Endothelial cell of umbilical vein (primary cell): ENCODE data around the gene CEP72. TPM values are rescaled to one million over a fixed set of nuclear protein-coding genes. Genes with fewer than 3 reads are reported as not detected.

ENCODE experiments used
- BruUV-seq: library from RNA; stranded (reverse); fragments of 400-500 nt; replicated peaks from 2 replicates; lab custom pipeline; 2021; lab: Mats Ljungman, UMichigan
- CTCF ChIA-PET: fragments of 300-600, 350-600 bp; sonication (Branson Sonifier 250); formaldehyde crosslinking; loops from one replicate; lab custom pipeline; 2021; ENCODE audit warnings: antibody characterized with exemption, inconsistent platforms; lab: Charles Lee
- POLR2A ChIA-PET: fragments of 300-600, 350-600 bp; sonication (Branson Sonifier 250); formaldehyde crosslinking; loops from one replicate; lab custom pipeline; 2021; ENCODE audit warnings: antibody characterized with exemption, inconsistent platforms; lab: Charles Lee
- DNase-seq: peaks from one replicate; pipeline ENCODE4 v3.0.0-alpha.2; 2011; ENCODE audit warnings: low read depth, low spot score
- FAIRE-seq: peaks from 2 replicates; lab custom pipeline; 2011; peaks lifted over from hg19 to GRCh38; lab: Jason Lieb, UNC
- H2AFZ ChIP-seq: 2 replicates; pipeline ENCODE4 v1.6.0; 2012; ENCODE audit warnings: low read depth, low read length, control low read depth, inconsistent platforms
- H3K27ac ChIP-seq: 2 replicates; pipeline ENCODE4 v1.5.1; 2011; ENCODE audit warnings: low read depth, mild to moderate bottlenecking, control low read depth, low read length, moderate library complexity; ENCODE audit not compliant: insufficient read depth
- H3K27me3 ChIP-seq, 2 experiments: 2 replicates each; pipeline versions ENCODE4 v1.6.0 to v1.6.1; 2011; ENCODE audit warnings: low read length in 2 of 2, mixed read lengths in 1 of 2; ENCODE audit not compliant: control insufficient read depth in 2 of 2, insufficient read depth in 2 of 2
- H3K36me3 ChIP-seq, 2 experiments: 2 replicates in 1 of 2; 3 replicates in 1 of 2; pipeline ENCODE4 v1.5.1; 2011; ENCODE audit warnings: low read length in 2 of 2, mild to moderate bottlenecking in 1 of 2, moderate library complexity in 1 of 2; ENCODE audit not compliant: control insufficient read depth in 2 of 2, insufficient read depth in 2 of 2; ENCODE audit errors: extremely low read depth in 1 of 2
- H3K4me1 ChIP-seq: 3 replicates; pipeline ENCODE4 v1.5.1; 2011; ENCODE audit warnings: mild to moderate bottlenecking, low read length; ENCODE audit not compliant: control insufficient read depth, insufficient read depth; ENCODE audit errors: extremely low read depth
- H3K4me2 ChIP-seq: 2 replicates; pipeline ENCODE4 v1.6.1; 2011; ENCODE audit warnings: low read length, control low read depth, mixed read lengths; ENCODE audit not compliant: insufficient read depth
- H3K4me3 ChIP-seq, 3 experiments: fragments of 200-600 bp in 1 of 3; sonication (generic), shearing (Covaris generic) in 1 of 3; replicated peaks in 1 of 3; 2 replicates each; pipeline ENCODE4 v1.5.1; 2011 to 2016; ENCODE audit warnings: control low read depth in 3 of 3, low read length in 3 of 3, mild to moderate bottlenecking in 2 of 3, inconsistent platforms in 1 of 3, low read depth in 1 of 3, moderate library complexity in 1 of 3; ENCODE audit not compliant: insufficient read depth in 1 of 3
- H3K79me2 ChIP-seq: 2 replicates; pipeline ENCODE4 v1.6.0; 2012; ENCODE audit warnings: low read length, inconsistent platforms; ENCODE audit not compliant: control insufficient read depth, insufficient read depth
- H3K9ac ChIP-seq: replicated peaks from 2 replicates; pipeline ENCODE3; 2011; ENCODE audit warnings: low read length, control low read depth; ENCODE audit not compliant: insufficient read depth; ENCODE audit errors: extremely low read depth
- H3K9me1 ChIP-seq: replicated peaks from 3 replicates; pipeline ENCODE4 v1.6.0; 2011; ENCODE audit warnings: mild to moderate bottlenecking, low read length; ENCODE audit not compliant: control insufficient read depth, insufficient read depth; ENCODE audit errors: extremely low read depth
- H3K9me3 ChIP-seq: replicated peaks from 2 replicates; pipeline ENCODE4 v1.5.1; 2012; ENCODE audit warnings: low read length, inconsistent platforms; ENCODE audit not compliant: control insufficient read depth, insufficient read depth
- H4K20me1 ChIP-seq: replicated peaks from 2 replicates; pipeline ENCODE3; 2011; ENCODE audit warnings: mild to moderate bottlenecking, low read length; ENCODE audit not compliant: control insufficient read depth, insufficient read depth; ENCODE audit errors: extremely low read depth
- CTCF ChIP-seq, 2 donors: IDR thresholded peaks; 1 replicate in 1 of 2; 2 replicates in 1 of 2; pipeline ENCODE4 v1.5.1; 2011; ENCODE audit warnings: low read length in 2 of 2, mild to moderate bottlenecking in 2 of 2, moderate library complexity in 2 of 2, control low read depth in 1 of 2, inconsistent platforms in 1 of 2, low read depth in 1 of 2; ENCODE audit not compliant: insufficient read depth in 1 of 2; ENCODE audit errors: extremely low read depth in 1 of 2
- EZH2 ChIP-seq: IDR thresholded peaks from 2 replicates; pipeline ENCODE4 v1.6.1; 2012; ENCODE audit warnings: borderline replicate concordance, low read depth, mild to moderate bottlenecking, moderate library complexity, low read length, inconsistent platforms; ENCODE audit not compliant: severe bottlenecking
- FOS ChIP-seq: IDR thresholded peaks from 2 replicates; pipeline ENCODE4 v1.6.1; 2011; ENCODE audit warnings: mild to moderate bottlenecking, low read length, moderate library complexity, borderline replicate concordance; ENCODE audit not compliant: insufficient read depth
- GATA2 ChIP-seq: IDR thresholded peaks from 2 replicates; pipeline ENCODE4 v1.7.0; 2011; ENCODE audit warnings: low read depth, mild to moderate bottlenecking, moderate library complexity, mixed read lengths, low read length; ENCODE audit not compliant: insufficient read length, insufficient read depth
- JUN ChIP-seq: IDR thresholded peaks from 2 replicates; pipeline ENCODE4 v1.6.1; 2011; ENCODE audit warnings: borderline replicate concordance, low read depth; ENCODE audit not compliant: insufficient read length, insufficient read depth
- MAX ChIP-seq: IDR thresholded peaks from 2 replicates; pipeline ENCODE4 v1.6.1; 2011; ENCODE audit not compliant: insufficient read depth, insufficient read length
- MYC ChIP-seq: IDR thresholded peaks from one replicate; pipeline ENCODE4 v1.6.1; 2011; ENCODE audit warnings: mild to moderate bottlenecking, low read depth, low read length
- POLR2A ChIP-seq: IDR thresholded peaks from 2 replicates; pipeline ENCODE4 v1.6.1; 2012; ENCODE audit warnings: low read depth, mild to moderate bottlenecking, control low read depth, low read length
- POLR2AphosphoS5 ChIP-seq: IDR thresholded peaks from 2 replicates; pipeline ENCODE4 v1.6.1; 2012; ENCODE audit warnings: low read depth, mild to moderate bottlenecking, control low read depth, low read length, moderate library complexity; ENCODE audit not compliant: insufficient read depth
- dilution Hi-C: fragments of 300-500 bp; cut with MboI; formaldehyde crosslinking; loops from one replicate; pipeline ENCODE4 v1.15.0; 2019; ENCODE audit warnings: low sequenced_read_pairs; ENCODE audit not compliant: extremely low pct_ligation_motif_present
- intact Hi-C: fragments of 100-400 bp; cut with micrococcal nuclease; formaldehyde crosslinking; loops from one replicate; pipeline ENCODE4 v1.10.0; 2022
- polyA plus RNA-seq, 4 experiments: library from polyadenylated mRNA; depleted of rRNA in 3 of 4; stranded (reverse) in 3 of 4; unstranded in 1 of 4; fragments of >200 nt; gene quantifications; 2 replicates each; pipeline versions ENCODE4 v1.2.1 to v1.2.3, GENCODE V29; 2011 to 2012; ENCODE audit warnings: missing spikeins in 1 of 4
- total RNA-seq: library from RNA; stranded (reverse); gene quantifications from 2 replicates; pipeline ENCODE4 v1.2.3, GENCODE V29; 2021

Gene CEP72
- total and polyA plus RNA-seq, 2 donors (not counting 3 experiments of a cell fraction or from before 2014, with no cell fraction given), result 2.9 to 9.5 TPM

- Histone ChIP-seq H3K9me1 (no peaks in the 10 kb centered on the region), H3K36me3 (no peaks in the 10 kb centered on the region), H3K79me2 (no peaks in the 10 kb centered on the region), H3K9ac (no peak overlapping the region), H3K4me2 (no peak overlapping the region), H3K27me3 (peaks cover 3 to 14% of the 10 kb centered on the region in 2 experiments), H3K27ac (no peak overlapping the region), H3K4me3 (no peak overlapping the region), H2AFZ (no peak overlapping the region), H4K20me1 (no peaks in the 10 kb centered on the region), H3K9me3 (no peaks in the 10 kb centered on the region), H3K4me1 (no peaks in the 10 kb centered on the region)
- POLR2A ChIA-PET, result no interaction called here
- DNase-seq (no peak), FAIRE-seq (no peak)
- CTCF ChIA-PET, result no interaction called here
- TF ChIP-seq GATA2, result no peak
- no peak for TF ChIP-seq JUN
- TF ChIP-seq POLR2AphosphoS5, result no peak
- TF ChIP-seq MAX, result no peak
- TF ChIP-seq POLR2A, result no peak
- TF ChIP-seq CTCF (IDR thresholded peaks at IDR 0.05; ENCODE audit: extremely low read depth in 1 of 2, insufficient read depth in 1 of 2, low read depth in 1 of 2, low read length in 2 of 2), result no peak
- TF ChIP-seq FOS, result no peak
- no peak for TF ChIP-seq EZH2
- no peak for TF ChIP-seq MYC
- intact Hi-C loops (no loop called here), dilution Hi-C loops (no loop called here)
- no TSS peak for BruUV-seq
Measured at GRCh38 chr5:601771-602465, 10.2 kb upstream of the CEP72 start.
